Measurements from ENCODE around the gene SPHK2. TPM values are rescaled to one million over a fixed set of nuclear protein-coding genes. Genes with fewer than 3 reads are reported as not detected.

Gene SPHK2
- total RNA-seq, 2 experiments from 2014 or later: 18.2 to 33.3 TPM

DNA sequence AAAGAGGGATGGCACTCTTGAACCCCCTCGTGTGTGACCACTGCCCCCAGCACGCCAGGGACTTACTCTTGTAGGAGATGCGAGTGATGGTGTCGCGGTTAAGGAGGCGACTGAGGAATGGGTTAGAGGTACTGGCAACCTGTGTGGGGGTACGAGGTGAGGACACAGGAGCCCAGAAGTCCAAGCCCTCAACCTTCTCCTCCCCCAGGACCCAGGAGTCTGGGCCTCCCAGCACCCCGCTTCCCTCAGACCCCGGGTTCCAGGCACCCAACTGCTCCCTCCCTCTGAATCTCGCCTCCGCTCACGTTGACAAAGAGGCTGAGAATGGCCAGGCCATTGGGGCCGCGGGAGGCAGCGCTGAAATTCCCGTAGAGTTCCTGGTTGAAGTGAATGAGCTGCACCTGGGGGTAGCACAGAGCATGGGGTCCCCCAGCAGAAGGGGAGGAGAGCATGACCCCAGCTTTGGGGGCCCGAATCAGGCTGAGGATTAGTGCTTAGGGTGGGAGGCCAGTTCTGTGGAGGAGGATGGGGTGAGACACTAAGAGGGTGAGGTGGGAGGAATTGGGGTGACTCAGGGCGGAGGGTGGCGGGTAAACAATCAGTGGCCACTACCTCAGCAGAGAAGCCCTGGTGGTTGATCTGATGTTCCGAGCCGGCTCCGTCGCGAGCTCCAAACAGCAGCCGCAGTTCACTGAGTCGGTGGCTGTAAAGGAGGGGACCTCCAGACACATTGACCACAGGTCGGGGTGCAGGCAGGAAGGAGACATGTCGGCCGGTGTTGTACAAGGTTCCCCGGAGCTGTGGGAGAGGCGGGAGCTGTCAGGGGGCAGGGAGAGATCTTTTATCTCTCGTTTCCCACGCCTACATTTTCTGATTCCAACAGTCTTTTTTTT lies 20.4 kb downstream of the SPHK2 start:
- Histone ChIP-seq H3K4me1 (ENCODE audit: insufficient read depth, low read length, poor library complexity, severe bottlenecking) (peaks cover 24% of the 10 kb centered on the region), H2AFZ (ENCODE audit: low read length) (no peak overlapping the region), H4K20me1 (ENCODE audit: insufficient read depth, low read length) (no peaks in the 10 kb centered on the region), H3K4me2 (ENCODE audit: low read length) (no peak overlapping the region), H3K9me3 (ENCODE audit: low read length) (no peaks in the 10 kb centered on the region), H3K9me2 (ENCODE audit: insufficient read depth, low read length) (no peaks in the 10 kb centered on the region), H3K36me3 (ENCODE audit: insufficient read depth, low read length) (no peaks in the 10 kb centered on the region), H3K79me2 (ENCODE audit: insufficient read depth, low read depth, low read length) (no peaks in the 10 kb centered on the region; the same call in 1 of the 2 replicates), H3K4me3 (ENCODE audit: low read depth, low read length, poor library complexity, severe bottlenecking) (no peak overlapping the region), H3K27ac (ENCODE audit: low read depth, low read length, poor library complexity, severe bottlenecking) (no peak overlapping the region)
- ChIA-PET POLR2A (interaction anchor here (0.7 kb wide), 1 partner anchor 228 kb away, joined by 8 read pairs; no protein-coding TSS in a partner anchor), CTCF (ENCODE audit: unreplicated experiment) (no interaction called here)
- DNase-seq (ENCODE audit: low spot score): no peak
- TF ChIP-seq, protein P1, sequence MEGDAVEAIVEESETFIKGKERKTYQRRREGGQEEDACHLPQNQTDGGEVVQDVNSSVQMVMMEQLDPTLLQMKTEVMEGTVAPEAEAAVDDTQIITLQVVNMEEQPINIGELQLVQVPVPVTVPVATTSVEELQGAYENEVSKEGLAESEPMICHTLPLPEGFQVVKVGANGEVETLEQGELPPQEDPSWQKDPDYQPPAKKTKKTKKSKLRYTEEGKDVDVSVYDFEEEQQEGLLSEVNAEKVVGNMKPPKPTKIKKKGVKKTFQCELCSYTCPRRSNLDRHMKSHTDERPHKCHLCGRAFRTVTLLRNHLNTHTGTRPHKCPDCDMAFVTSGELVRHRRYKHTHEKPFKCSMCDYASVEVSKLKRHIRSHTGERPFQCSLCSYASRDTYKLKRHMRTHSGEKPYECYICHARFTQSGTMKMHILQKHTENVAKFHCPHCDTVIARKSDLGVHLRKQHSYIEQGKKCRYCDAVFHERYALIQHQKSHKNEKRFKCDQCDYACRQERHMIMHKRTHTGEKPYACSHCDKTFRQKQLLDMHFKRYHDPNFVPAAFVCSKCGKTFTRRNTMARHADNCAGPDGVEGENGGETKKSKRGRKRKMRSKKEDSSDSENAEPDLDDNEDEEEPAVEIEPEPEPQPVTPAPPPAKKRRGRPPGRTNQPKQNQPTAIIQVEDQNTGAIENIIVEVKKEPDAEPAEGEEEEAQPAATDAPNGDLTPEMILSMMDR (conservative IDR thresholded peaks at IDR 0.05; ENCODE audit: low read length): no peak
- intact Hi-C loops (cut with micrococcal nuclease; ENCODE audit: unreplicated experiment): loop anchor here (5.0 to 10.0 kb wide), 2 partner anchors 855 to 1038 kb away; partner anchors contain the start of genes PRMT1 and RPS11
- no TSS peak for BruUV-seq (replicated peaks)

DNA sequence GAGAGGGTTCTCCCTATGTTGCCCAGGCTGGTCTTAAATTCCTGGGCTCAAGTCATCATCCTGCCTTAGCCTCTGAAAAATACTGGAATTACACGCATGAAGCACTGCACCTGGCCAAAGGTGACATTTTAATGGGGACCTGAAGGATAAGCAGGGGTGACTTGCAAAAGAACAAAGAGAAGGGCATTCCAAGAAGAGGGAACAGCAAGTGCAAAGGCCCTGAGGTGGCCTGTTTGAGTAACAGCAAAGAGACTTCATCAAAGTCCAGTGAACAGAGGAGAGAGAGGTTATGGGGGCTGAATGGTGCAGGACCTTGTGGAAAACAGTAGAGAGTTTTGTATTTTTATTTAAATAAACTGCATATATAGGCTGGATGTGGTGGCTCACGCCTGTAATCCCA lies 22.5 kb downstream of the SPHK2 start:
- CTCF ChIA-PET (ENCODE audit: unreplicated experiment): no interaction called here
- Histone ChIP-seq H3K27ac (ENCODE audit: low read depth, low read length, poor library complexity, severe bottlenecking) (no peak overlapping the region), H3K9me2 (ENCODE audit: insufficient read depth, low read length) (no peaks in the 10 kb centered on the region), H2AFZ (ENCODE audit: low read length) (no peak overlapping the region), H3K4me1 (ENCODE audit: insufficient read depth, low read length, poor library complexity, severe bottlenecking) (peaks cover 26% of the 10 kb centered on the region), H3K36me3 (ENCODE audit: insufficient read depth, low read length) (no peaks in the 10 kb centered on the region), H3K4me2 (ENCODE audit: low read length) (no peak overlapping the region), H3K4me3 (ENCODE audit: low read depth, low read length, poor library complexity, severe bottlenecking) (no peak overlapping the region), H3K79me2 (ENCODE audit: insufficient read depth, low read depth, low read length) (no peaks in the 10 kb centered on the region), H3K9me3 (ENCODE audit: low read length) (no peaks in the 10 kb centered on the region), H4K20me1 (ENCODE audit: insufficient read depth, low read length) (no peaks in the 10 kb centered on the region)
- POLR2A ChIA-PET: interaction anchor here (0.6 kb wide), 1 partner anchor 149 kb away, joined by 4 read pairs; no protein-coding TSS in a partner anchor
- BruUV-seq (replicated peaks): no TSS peak
- intact Hi-C loops (cut with micrococcal nuclease; ENCODE audit: unreplicated experiment): no loop called here
- DNase-seq (ENCODE audit: low spot score): no peak
- TF ChIP-seq EZH2phosphoT487 (IDR thresholded peaks at IDR 0.05; ENCODE audit: borderline replicate concordance, low read depth, low read length): no peak
- TF ChIP-seq, protein P1 (conservative IDR thresholded peaks at IDR 0.05; ENCODE audit: low read length): no peak

DNA sequence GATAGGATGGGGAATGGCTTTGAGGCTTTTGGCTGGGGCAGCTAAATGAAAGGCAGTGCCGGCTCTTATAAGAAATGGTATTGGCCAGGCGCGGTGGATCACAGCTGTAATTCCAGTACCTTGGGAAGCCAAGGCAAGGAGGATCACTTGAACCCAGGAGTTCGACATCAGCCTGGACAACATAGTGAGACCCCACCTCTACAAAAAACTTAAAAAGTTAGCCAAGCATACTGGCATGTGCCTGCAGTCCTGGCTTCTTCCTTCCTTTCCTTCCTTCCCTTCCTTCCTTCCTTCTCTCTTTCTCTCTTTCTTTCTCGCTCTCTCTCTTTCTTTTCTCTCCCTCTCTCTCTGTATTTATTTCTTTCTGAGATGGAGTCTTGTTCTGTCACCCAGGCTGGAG lies 23.6 kb downstream of the SPHK2 start:
- no peaks in the 10 kb centered on the region for H3K79me2 ChIP-seq (ENCODE audit: insufficient read depth, low read depth, low read length)
- ChIA-PET CTCF (ENCODE audit: unreplicated experiment) (no interaction called here), POLR2A (no interaction called here)
- no peaks in the 10 kb centered on the region for H3K36me3 ChIP-seq (ENCODE audit: insufficient read depth, low read length)
- intact Hi-C loops (cut with micrococcal nuclease; ENCODE audit: unreplicated experiment): no loop called here
- no TSS peak for BruUV-seq (replicated peaks)
- no peak overlapping the region for H2AFZ ChIP-seq (ENCODE audit: low read length)
- H3K9me3 ChIP-seq (ENCODE audit: low read length): no peaks in the 10 kb centered on the region
- no peak overlapping the region for H3K27ac ChIP-seq (ENCODE audit: low read depth, low read length, poor library complexity, severe bottlenecking)
- H3K9me2 ChIP-seq (ENCODE audit: insufficient read depth, low read length): no peaks in the 10 kb centered on the region
- peaks cover 33% of the 10 kb centered on the region for H3K4me1 ChIP-seq (ENCODE audit: insufficient read depth, low read length, poor library complexity, severe bottlenecking)
- no peak for DNase-seq (ENCODE audit: low spot score)
- no peak overlapping the region for H3K4me2 ChIP-seq (ENCODE audit: low read length)
- TF ChIP-seq EZH2phosphoT487 (IDR thresholded peaks at IDR 0.05; ENCODE audit: borderline replicate concordance, low read depth, low read length): no peak
- H3K4me3 ChIP-seq (ENCODE audit: low read depth, low read length, poor library complexity, severe bottlenecking): no peak overlapping the region
- no peaks in the 10 kb centered on the region for H4K20me1 ChIP-seq (ENCODE audit: insufficient read depth, low read length)

Data from OCI-LY7 (cell line).